Transverse colon (tissue), 4 donors: ENCODE results near the gene MAST4. TPM values are rescaled to one million over a fixed set of nuclear protein-coding genes. Genes with fewer than 3 reads are reported as not detected.
"Not testable (repeated sequence)": the region's sequence is repeated elsewhere in the genome, so short reads cannot be mapped to it uniquely, and the experiment has no call there.

Experiments
- DNase-seq: peaks from one replicate; pipeline ENCODE4 v3.0.0-alpha.2; 2019
- H3K27ac ChIP-seq, 4 donors: fragments of 200-600 bp; sonication (generic); 2 replicates each; pipeline ENCODE4 v1.5.1; 2016 to 2018; ENCODE audit warnings: inconsistent platforms in 4 of 4
- H3K27me3 ChIP-seq: fragments of 200-600 bp; sonication (generic); 2 replicates; pipeline ENCODE4 v1.5.1; 2017; ENCODE audit warnings: inconsistent platforms
- H3K36me3 ChIP-seq, 4 donors: fragments of 200-600 bp; sonication (generic); 2 replicates each; pipeline ENCODE4 v1.5.1; 2017 to 2019; ENCODE audit warnings: inconsistent platforms in 4 of 4
- H3K4me1 ChIP-seq, 4 donors: fragments of 200-600 bp; sonication (generic); 2 replicates each; pipeline ENCODE4 v1.5.1; 2017 to 2020; ENCODE audit warnings: inconsistent platforms in 4 of 4
- H3K4me3 ChIP-seq, 4 donors: fragments of 200-600 bp; sonication (generic); 1 replicate in 1 of 4; 2 replicates in 3 of 4; pipeline versions ENCODE4 v1.5.1 to v1.6.1; 2017 to 2019; ENCODE audit warnings: inconsistent platforms in 4 of 4
- H3K9me3 ChIP-seq, 2 donors: fragments of 200-600 bp; sonication (generic); 2 replicates each; pipeline ENCODE4 v1.5.1; 2017 to 2019; ENCODE audit warnings: inconsistent platforms in 2 of 2
- CTCF ChIP-seq, 5 experiments: fragments of 200-600 bp in 3 of 5; fragments of 450-650 bp in 2 of 5; sonication (generic) in 3 of 5; IDR thresholded peaks; 1 replicate in 2 of 5; 2 replicates in 3 of 5; pipeline ENCODE4 v1.5.1; 2016 to 2017; ENCODE audit warnings: antibody characterized with exemption in 5 of 5, inconsistent platforms in 3 of 5, mild to moderate bottlenecking in 2 of 5, moderate library complexity in 1 of 5
- EP300 ChIP-seq: sonication (generic); formaldehyde crosslinking; IDR thresholded peaks from one replicate; pipeline ENCODE4 v1.6.1; 2017; ENCODE audit warnings: antibody characterized with exemption, low read depth
- POLR2A ChIP-seq: fragments of 450-650 bp; IDR thresholded peaks from one replicate; pipeline ENCODE4 v1.6.1; 2016; ENCODE audit warnings: antibody characterized with exemption, mild to moderate bottlenecking, moderate library complexity
- POLR2AphosphoS5 ChIP-seq, 3 donors: sonication (generic); formaldehyde crosslinking; IDR thresholded peaks; one replicate each; pipeline ENCODE4 v1.6.1; 2016; ENCODE audit warnings: antibody characterized with exemption in 3 of 3
- WGBS, 2 donors: methylation state at CpG; one replicate each; pipeline ENCODE4 v1.1.5; 2018; ENCODE audit warnings: low coverage in 1 of 2; 5-methylcytosine and 5-hydroxymethylcytosine counted together
- in situ Hi-C, 4 donors: fragments of 200-750 bp; cut with MboI; loops; one replicate each; pipeline versions ENCODE4 v1.15.0 to v1.15.1; 2017; ENCODE audit warnings: low sequenced_read_pairs in 3 of 4, low pct_ligation_motif_present in 1 of 4, low pct_unique_long_range_greater_than_20kb in 1 of 4
- intact Hi-C: fragments of 100-400 bp; cut with DNase I; formaldehyde crosslinking; loops from one replicate; pipeline ENCODE4 v1.15.1; 2023; ENCODE audit warnings: low total_unique reads
- total RNA-seq, 4 donors: library from RNA; depleted of rRNA; stranded (reverse); fragments of >200 nt; gene quantifications; one replicate each; pipeline ENCODE4 v1.1.0, GENCODE V29; 2016

Gene MAST4
- total RNA-seq, 4 donors from 2014 or later = 20.3 to 46.8 (median 35.4) TPM

- in situ Hi-C loops (no loop called here), intact Hi-C loops (no loop called here)
- Histone ChIP-seq H3K9me3 (no peaks in the 10 kb centered on the region), H3K27me3 (peaks cover 5% of the 10 kb centered on the region), H3K27ac (no peak overlapping the region), H3K36me3 (no peaks in the 10 kb centered on the region), H3K4me3 (no peak overlapping the region), H3K4me1 (no peaks in the 10 kb centered on the region)
- no peak for TF ChIP-seq EP300
- WGBS, 2 donors = 76 to 84% methylated on average over 5 of the region's 5 CpGs
- no peak for DNase-seq
Observed at GRCh38 chr5:66747607-66748006, 151.4 kb downstream of the MAST4 start.

- WGBS, 2 donors = 60 to 100% methylated on average over 1 of the region's 2 CpGs
- H3K36me3 ChIP-seq, H3K9me3 ChIP-seq, in situ Hi-C loops, H3K27me3 ChIP-seq, intact Hi-C loops, H3K4me3 ChIP-seq, H3K27ac ChIP-seq, H3K4me1 ChIP-seq, DNase-seq: not testable (repeated sequence)
Observed at GRCh38 chr5:66752668-66753067, 156.5 kb downstream of the MAST4 start.

GRCh38 chr5:66757219-66757833, 161.1 kb downstream of the MAST4 start:
- Histone ChIP-seq H3K4me1 (no peaks in the 10 kb centered on the region), H3K27me3 (peaks cover 4% of the 10 kb centered on the region), H3K4me3 (no peak overlapping the region), H3K27ac (no peak overlapping the region), H3K9me3 (no peaks in the 10 kb centered on the region), H3K36me3 (no peaks in the 10 kb centered on the region)
- peak; percentile 39 for DNase-seq
- TF ChIP-seq CTCF (IDR thresholded peaks at IDR 0.05) = peak; percentile 37 to 51 (median 43)
- TF ChIP-seq POLR2A = no peak
- intact Hi-C loops = loop anchor here (5.0 kb wide), 1 partner anchor 450 kb away; no protein-coding TSS in a partner anchor
- in situ Hi-C loops = loop anchor here in 1 of 4 donors (5.0 kb wide), 1 partner anchor 450 kb away; no protein-coding TSS in a partner anchor
- 41 to 49% methylated on average over 5 of the region's 5 CpGs for WGBS, 2 donors

GRCh38 chr5:66757834-66758371, 161.7 kb downstream of the MAST4 start:
- no peaks in the 10 kb centered on the region for H3K4me1 ChIP-seq
- H3K9me3 ChIP-seq = no peaks in the 10 kb centered on the region
- H3K4me3 ChIP-seq = no peak overlapping the region
- TF ChIP-seq POLR2A = no peak
- TF ChIP-seq CTCF (IDR thresholded peaks at IDR 0.05) = no peak
- TF ChIP-seq EP300 = no peak
- TF ChIP-seq POLR2AphosphoS5 (IDR thresholded peaks at IDR 0.05) = no peak
- DNase-seq = no peak
- H3K36me3 ChIP-seq = no peaks in the 10 kb centered on the region
- in situ Hi-C loops (loop anchor here in 1 of 4 donors (5.0 kb wide), 1 partner anchor 451 kb away; no protein-coding TSS in a partner anchor), intact Hi-C loops (loop anchor here (5.0 kb wide), 1 partner anchor 451 kb away; no protein-coding TSS in a partner anchor)
- H3K27me3 ChIP-seq = peaks cover 4% of the 10 kb centered on the region
- H3K27ac ChIP-seq = no peak overlapping the region
- 47 to 69% methylated on average over 2 to 3 of the region's 3 CpGs for WGBS, 2 donors

GRCh38 chr5:66769030-66769733, 173.0 kb downstream of the MAST4 start:
- Histone ChIP-seq H3K27ac (no peak overlapping the region), H3K27me3 (no peaks in the 10 kb centered on the region), H3K4me3 (no peak overlapping the region), H3K36me3 (no peaks in the 10 kb centered on the region), H3K9me3 (no peaks in the 10 kb centered on the region), H3K4me1 (no peaks in the 10 kb centered on the region)
- no peak for DNase-seq
- WGBS, 2 donors = 77 to 82% methylated on average over 7 to 9 of the region's 9 CpGs
- in situ Hi-C loops = loop anchor here in 3 of 4 donors (10.0 kb wide), 2 partner anchors 454 to 464 kb away; no protein-coding TSS in a partner anchor
- intact Hi-C loops = no loop called here
- TF ChIP-seq CTCF (IDR thresholded peaks at IDR 0.05) (no peak), POLR2A (no peak), EP300 (no peak), POLR2AphosphoS5 (IDR thresholded peaks at IDR 0.05) (no peak)
